Stimulated activated CD4-positive, alpha-beta T cell treated with anti-CD3 and anti-CD28 coated beads, Interleukin-1b, Interleukin-23, amount 100 ng/mL, for 1 hour (primary cell): ENCODE measurements around the gene BMF.
"Not testable (repeated sequence)": the region's sequence is repeated elsewhere in the genome, so short reads cannot be mapped to it uniquely, and the experiment has no call there.

ENCODE experiments used
- DNase-seq, 2 donors: peaks; one replicate each; pipeline ENCODE4 v3.0.0-alpha.2; 2020; ENCODE audit warnings: low read depth in 2 of 2

BMF gene

DNA sequence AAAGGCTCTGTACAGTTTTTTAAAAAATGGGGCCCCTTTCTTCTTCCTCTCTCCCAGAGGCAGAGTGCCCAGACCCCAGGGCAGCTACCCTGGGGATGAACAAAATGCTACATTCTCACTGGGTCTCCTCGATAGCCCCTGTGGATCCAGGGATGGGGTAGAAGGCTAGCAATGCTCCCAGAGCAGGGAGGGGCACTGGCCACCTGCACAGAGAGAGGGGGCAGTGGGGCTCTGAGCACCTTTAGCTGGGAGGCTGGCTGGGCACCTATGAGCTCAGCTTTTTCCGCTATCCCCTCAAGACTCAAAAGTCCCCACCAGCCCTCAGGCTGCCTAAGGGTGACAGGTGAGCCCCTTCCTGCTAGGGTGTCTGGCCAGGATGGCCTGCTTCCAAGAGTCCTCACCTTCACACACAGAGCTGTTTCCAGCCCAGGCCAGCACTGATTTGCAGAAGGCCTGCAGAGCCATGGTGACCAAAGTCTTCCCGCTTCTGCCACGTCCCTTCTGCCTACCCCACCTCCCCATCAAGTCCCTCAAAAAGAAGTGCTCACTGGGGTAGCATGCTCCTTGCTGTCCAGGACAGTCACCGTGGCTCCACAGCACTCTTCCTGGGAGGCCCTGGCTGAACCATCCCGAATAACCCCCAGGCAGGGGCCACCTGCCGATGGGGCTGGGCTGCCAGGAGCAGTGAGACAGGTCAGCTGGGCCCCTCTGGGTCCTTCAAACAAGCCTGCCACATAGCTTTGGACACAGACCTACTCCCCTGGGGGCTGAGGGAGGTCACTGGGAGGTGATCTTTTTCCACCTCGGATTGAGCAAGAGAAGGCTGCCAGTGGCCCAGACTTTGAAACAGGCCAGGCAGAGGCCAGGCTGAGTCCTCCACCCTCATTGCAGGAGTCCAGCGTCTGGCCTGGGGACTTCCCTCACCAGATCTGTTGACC lies 20.4 kb downstream of the BMF start:
- DNase-seq: no peak

DNA sequence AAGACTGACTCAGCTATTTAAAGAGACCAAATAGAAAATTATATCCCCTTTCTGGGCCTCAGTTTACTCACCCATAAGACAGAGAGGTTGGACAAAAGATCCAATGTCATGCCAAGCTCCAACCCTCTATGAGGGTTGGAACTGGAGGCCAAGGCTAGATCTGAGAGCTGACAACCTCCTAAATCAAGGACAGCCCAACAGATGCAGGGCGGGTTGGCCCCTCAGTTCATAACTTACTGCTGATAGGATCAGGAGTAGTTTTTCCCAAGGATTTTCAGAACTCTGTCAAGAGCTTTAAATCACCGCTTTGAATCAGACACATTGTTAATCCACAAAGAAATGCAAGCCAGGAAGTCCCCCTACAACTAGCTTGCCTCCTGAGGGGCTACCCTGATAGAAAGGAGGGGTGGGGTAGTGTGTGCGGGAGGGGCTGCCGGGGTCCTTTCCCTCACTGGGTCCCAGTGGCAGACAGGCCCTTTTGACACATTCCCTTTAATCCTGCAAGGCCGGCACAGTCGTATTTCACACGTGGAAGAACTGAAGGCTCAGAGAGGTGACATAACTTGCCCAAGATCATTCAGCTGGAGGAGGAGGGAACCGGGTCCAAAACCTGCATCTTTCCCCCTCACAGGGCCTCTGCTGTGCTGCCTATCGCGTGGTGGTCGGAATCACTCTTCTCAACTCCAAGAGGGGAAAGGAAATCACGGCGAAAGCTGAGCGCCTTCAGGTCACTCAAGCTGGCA lies 21.4 kb downstream of the BMF start:
- no peak for DNase-seq

DNA sequence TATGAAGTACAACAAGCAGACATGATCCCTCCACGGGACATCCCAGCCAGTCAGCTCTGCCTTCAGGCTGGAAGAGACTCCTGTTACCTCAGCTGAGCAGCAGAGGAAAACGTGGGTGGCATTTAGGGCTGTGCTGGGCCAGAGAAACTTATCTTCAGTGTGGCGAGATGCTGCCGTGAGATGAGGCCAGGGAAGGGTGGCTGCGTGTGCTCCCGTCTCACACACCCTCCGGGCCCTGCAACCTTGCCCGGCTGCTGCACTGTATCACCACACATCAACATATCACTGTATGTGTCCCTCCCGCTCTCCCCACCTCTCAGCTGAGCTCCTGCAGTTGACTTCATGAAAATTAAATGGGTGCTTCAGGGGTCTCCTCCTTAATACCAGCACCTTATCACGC lies 23.4 kb downstream of the BMF start:
- no peak for DNase-seq

- no peak for DNase-seq
These were observed 24.0 kb downstream of the BMF start for GRCh38 chr15:40084650-40085049.

DNA sequence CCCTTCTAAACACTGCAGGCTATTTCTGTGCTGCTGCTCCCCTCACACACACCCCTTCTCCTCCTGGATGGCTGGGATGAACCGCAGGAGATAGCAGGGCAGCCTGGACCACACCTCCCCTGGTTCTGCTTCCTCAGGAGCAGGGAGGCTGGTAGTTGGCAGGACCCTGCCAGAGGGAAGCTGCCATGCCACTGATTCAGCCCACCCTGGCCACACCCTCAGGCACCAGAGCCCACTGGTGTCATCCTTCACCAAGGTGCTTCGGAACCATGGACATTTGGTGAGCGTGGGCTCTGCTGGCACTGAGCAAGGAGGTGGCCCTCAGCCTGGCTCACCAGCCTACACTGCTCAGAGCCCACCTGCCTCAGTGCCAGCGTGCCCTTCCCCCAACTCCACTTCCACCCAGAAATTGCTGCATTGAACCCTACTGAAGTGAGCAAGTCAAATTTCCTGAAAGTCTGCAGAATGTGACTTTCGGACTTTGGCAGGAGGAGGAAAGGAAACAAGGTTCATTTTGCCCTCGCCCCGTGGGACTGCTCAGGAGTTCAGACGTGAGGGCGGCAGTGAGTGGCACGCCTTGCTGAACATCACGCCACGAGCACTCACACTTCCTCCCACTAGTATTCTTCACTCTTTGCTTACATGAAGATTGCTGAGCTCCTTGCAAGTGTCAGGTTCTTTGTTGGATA lies 26.3 kb downstream of the BMF start:
- DNase-seq: no peak

GRCh38 chr15:40081691-40082194 lies 26.9 kb downstream of the BMF start:
- DNase-seq: no peak

GRCh38 chr15:40080847-40081246 lies 27.8 kb downstream of the BMF start:
- DNase-seq: no peak

GRCh38 chr15:40080104-40080503 lies 28.6 kb downstream of the BMF start:
- no peak for DNase-seq

GRCh38 chr15:40079456-40079855 lies 29.2 kb downstream of the BMF start:
- DNase-seq: no peak

DNA sequence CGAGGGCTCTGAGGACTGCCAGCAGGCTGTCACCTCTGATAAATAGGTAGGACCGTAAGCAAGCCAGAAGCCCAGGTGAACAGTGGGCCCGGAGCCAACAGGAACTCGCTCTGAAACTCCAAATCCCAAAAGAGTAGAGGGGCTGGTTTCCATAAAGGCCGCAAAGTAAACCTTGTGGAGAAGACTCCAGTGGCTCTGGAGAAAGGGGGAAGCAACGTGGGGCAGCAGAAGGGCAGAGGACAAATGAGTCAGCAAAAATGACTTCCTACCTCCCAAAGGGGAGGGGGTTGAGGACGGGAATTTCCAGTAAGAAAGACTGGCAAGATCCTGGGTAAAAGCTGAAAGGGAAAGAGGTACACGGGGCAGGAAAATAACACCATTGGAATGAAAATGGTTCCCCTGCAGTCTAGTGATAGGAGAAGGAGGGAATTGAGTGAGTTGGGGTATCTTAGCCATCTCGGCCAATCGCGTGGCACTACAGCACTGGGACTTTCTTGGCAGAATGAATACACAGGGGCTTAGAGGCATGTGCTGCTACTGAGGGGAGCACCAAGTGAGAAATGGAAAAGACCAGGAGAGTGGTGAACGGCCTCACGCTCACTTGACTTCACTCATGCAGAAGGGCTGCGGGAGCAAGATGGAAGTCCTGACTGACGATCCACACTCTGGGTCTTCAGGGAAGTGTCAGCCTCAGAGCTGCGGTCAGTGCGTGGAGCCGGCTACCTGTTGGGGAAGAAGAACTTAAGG lies 33.2 kb downstream of the BMF start:
- DNase-seq: no peak

DNA sequence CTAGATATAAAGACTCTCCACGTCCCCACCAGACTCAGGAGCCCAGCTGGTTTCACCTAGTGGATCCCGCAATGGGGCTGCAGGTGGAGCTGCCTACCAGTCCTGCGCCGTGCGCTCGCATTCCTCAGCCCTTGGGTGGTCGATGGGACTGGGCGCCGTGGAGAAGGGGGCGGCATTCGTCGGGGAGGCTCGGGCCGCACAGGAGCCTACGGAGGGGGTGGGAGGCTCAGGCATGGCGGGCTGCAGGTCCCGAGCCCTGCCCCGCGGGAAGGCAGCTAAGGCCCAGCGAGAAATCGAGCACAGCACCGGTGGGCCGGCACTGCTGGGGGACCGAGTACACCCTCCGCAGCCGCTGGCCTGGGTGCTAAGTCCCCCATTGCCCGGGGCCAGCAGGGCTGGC lies 34.0 kb downstream of the BMF start:
- DNase-seq: not testable (repeated sequence)

DNA sequence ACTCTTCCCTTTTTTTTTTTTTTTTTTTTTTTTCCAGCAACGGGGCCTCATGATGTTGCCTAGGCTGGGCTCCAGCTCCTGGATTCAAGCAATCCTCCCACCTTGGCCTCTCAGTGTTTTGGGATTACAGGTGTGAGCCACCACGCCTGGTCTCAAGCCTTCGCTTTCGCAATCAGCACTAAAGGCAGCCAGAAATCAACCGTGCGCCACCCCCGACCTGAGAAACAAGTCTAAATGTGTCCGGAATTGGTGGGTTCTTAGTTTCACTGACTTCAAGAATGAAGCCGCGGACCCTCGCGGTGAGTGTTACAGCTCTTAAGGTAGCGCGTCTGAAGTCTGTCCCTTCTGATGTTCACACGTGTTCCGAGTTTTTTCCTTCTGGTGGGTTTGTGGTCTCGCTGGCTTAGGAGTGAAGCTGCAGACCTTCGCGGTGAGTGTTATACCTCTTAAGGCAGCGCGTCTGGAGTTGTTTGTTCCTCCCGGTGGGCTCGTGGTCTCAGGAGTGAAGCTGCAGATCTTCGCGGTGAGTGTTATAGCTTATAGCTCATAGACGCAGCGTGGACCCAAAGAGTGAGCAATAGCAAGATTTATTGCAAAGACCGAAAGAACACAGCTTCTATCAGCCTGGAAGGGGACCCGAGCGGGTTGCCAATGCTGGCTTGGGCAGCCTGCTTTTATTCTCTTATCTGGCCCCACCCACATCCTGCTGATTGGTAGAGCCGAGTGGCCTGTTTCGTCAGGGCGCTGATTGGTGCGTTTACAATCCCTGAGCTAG lies 34.8 kb downstream of the BMF start:
- DNase-seq: not testable (repeated sequence)

- DNase-seq: no peak
These were observed 36.3 kb downstream of the BMF start for GRCh38 chr15:40072216-40072990.

DNA sequence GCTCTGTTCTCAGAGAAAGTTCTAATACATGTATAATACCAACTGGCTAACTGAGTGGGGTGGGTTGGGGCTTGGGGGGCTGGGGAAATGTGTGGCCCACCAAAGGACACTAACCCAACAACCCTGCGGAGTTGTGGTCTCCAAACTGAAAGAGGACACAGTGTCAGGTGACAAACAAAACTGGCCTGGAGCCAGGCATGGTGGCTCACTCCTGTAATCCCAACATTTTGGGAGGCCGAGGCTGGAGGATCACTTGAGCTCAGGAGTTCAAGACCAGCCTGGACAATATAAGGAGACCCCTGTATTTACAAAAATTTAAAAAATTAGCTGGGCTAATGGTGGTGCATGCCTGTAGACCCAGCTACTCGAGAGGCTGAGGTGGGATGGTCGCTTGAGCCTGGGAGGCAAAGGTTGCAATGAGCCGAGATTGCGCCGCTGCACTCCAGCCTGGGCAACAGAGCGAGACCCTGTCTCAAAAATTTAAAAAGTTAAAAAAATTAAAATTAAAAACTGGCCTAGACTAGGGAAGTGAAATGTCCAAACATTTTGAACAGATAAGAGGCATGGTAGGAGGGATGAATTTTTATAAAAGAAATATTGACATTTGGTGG lies 38.0 kb downstream of the BMF start:
- no peak for DNase-seq

GRCh38 chr15:40070166-40070557 lies 38.5 kb downstream of the BMF start:
- no peak for DNase-seq

GRCh38 chr15:40069178-40070165 lies 39.2 kb downstream of the BMF start:
- DNase-seq: no peak

GRCh38 chr15:40067921-40068624 lies 40.6 kb downstream of the BMF start:
- no peak for DNase-seq

GRCh38 chr15:40066589-40066988 lies 42.1 kb downstream of the BMF start:
- DNase-seq: no peak
